ENCODE results near the gene RNF144A. TPM values are rescaled to one million over a fixed set of nuclear protein-coding genes. Genes with fewer than 3 reads are reported as not detected.

The RNF144A gene
- total RNA-seq, 1 donor from 2014 or later: 52.8 TPM

GRCh38 chr2:6940820-6941219, 23.6 kb downstream of the RNF144A start:
- no peak for DNase-seq (ENCODE audit: low spot score in 2 of 2, unreplicated experiment in 2 of 2)
- TF ChIP-seq, protein P1, sequence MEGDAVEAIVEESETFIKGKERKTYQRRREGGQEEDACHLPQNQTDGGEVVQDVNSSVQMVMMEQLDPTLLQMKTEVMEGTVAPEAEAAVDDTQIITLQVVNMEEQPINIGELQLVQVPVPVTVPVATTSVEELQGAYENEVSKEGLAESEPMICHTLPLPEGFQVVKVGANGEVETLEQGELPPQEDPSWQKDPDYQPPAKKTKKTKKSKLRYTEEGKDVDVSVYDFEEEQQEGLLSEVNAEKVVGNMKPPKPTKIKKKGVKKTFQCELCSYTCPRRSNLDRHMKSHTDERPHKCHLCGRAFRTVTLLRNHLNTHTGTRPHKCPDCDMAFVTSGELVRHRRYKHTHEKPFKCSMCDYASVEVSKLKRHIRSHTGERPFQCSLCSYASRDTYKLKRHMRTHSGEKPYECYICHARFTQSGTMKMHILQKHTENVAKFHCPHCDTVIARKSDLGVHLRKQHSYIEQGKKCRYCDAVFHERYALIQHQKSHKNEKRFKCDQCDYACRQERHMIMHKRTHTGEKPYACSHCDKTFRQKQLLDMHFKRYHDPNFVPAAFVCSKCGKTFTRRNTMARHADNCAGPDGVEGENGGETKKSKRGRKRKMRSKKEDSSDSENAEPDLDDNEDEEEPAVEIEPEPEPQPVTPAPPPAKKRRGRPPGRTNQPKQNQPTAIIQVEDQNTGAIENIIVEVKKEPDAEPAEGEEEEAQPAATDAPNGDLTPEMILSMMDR (IDR thresholded peaks at IDR 0.05; ENCODE audit: unreplicated experiment): no peak
- peak overlapping the region; percentile 22 for H3K27ac Mint-ChIP-seq
- peaks cover 4% of the 10 kb centered on the region for H3K4me1 Mint-ChIP-seq
- H3K9me3 Mint-ChIP-seq: no peaks in the 10 kb centered on the region
- no peaks in the 10 kb centered on the region for H3K27me3 Mint-ChIP-seq (ENCODE audit: low read depth)
- H3K36me3 Mint-ChIP-seq: peaks cover 43% of the 10 kb centered on the region
- H3K4me3 Mint-ChIP-seq: no peak overlapping the region

DNA sequence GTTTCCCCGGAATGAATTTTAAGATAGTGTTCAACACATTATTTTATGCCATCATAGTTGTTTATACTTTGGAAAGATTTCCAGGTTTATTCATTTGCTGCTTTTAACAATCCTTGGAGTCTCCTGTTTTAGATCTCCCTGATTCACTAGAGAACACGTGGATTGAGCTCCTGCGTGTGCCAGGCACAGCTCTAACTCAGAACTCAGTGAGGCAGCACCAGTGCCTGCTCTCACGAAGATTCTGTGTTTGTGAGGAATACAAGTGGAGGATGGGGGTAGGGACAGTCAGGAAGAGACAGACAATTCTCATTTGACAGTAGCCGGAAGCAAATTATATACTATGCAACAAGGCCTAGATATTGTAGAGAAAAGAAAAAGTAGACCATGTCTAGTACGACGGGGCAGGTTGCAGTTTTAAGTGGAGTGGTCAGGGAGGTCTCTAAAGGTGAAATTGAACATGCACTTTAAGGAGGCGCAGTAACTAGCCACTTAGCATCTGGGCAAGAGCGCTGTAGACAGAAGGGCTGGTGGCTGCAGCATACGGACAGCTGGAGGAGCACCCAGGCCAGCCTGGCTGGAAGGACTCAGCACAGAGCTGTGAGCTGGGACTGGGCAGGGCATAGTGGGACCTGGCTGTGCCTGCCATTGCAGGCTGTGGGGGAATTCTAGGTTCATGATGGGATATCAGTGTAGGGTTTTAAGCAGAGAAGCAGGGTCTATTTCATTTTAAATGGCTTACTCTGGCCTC, 24.3 kb downstream of the RNF144A start:
- DNase-seq (ENCODE audit: low spot score in 2 of 2, unreplicated experiment in 2 of 2): no peak
- Mint-ChIP-seq H3K9me3 (no peaks in the 10 kb centered on the region), H3K4me1 (peaks cover 4% of the 10 kb centered on the region), H3K36me3 (peaks cover 42% of the 10 kb centered on the region), H3K4me3 (no peak overlapping the region), H3K27ac (peak overlapping the region; percentile 72), H3K27me3 (ENCODE audit: low read depth) (no peaks in the 10 kb centered on the region)
- TF ChIP-seq, protein P1 (IDR thresholded peaks at IDR 0.05; ENCODE audit: unreplicated experiment): no peak

GRCh38 chr2:6942848-6943247, 25.6 kb downstream of the RNF144A start:
- Mint-ChIP-seq H3K36me3 (peaks cover 44% of the 10 kb centered on the region), H3K27ac (no peak overlapping the region), H3K9me3 (no peaks in the 10 kb centered on the region), H3K27me3 (ENCODE audit: low read depth) (no peaks in the 10 kb centered on the region), H3K4me1 (peaks cover 6% of the 10 kb centered on the region), H3K4me3 (no peak overlapping the region)
- TF ChIP-seq, protein P1 (IDR thresholded peaks at IDR 0.05; ENCODE audit: unreplicated experiment): no peak
- no peak for DNase-seq (ENCODE audit: low spot score in 2 of 2, unreplicated experiment in 2 of 2)

DNA sequence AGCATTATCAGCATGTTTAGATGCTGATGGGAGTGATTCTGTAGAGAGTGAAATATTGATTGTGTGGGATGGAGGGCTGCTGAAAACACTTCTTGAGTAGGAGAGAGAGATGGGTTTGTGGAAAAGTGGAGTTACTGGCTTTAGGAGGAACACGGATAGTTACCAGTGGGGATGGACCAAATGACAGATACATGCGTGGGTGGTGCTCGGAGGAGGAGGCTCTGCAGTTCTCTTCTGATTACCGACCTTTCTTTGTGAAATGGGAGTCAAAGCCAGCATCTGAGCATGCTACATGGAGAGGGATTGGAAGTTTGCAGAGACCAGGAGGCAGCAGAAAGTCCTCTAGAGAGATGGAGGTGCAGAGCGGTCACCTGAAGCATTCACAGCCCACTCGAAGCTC, 26.3 kb downstream of the RNF144A start:
- Mint-ChIP-seq H3K9me3 (no peaks in the 10 kb centered on the region), H3K4me3 (no peak overlapping the region), H3K27ac (no peak overlapping the region), H3K4me1 (peaks cover 6% of the 10 kb centered on the region), H3K27me3 (ENCODE audit: low read depth) (no peaks in the 10 kb centered on the region), H3K36me3 (peaks cover 48% of the 10 kb centered on the region)
- DNase-seq (ENCODE audit: low spot score in 2 of 2, unreplicated experiment in 2 of 2): no peak
- TF ChIP-seq, protein P1 (IDR thresholded peaks at IDR 0.05; ENCODE audit: unreplicated experiment): no peak

GRCh38 chr2:6943971-6944370, 26.8 kb downstream of the RNF144A start:
- Mint-ChIP-seq H3K36me3 (peaks cover 50% of the 10 kb centered on the region), H3K27me3 (ENCODE audit: low read depth) (no peaks in the 10 kb centered on the region), H3K4me3 (no peak overlapping the region), H3K9me3 (no peaks in the 10 kb centered on the region), H3K27ac (no peak overlapping the region), H3K4me1 (peaks cover 6% of the 10 kb centered on the region)
- no peak for DNase-seq (ENCODE audit: low spot score in 2 of 2, unreplicated experiment in 2 of 2)
- TF ChIP-seq, protein P1 (IDR thresholded peaks at IDR 0.05; ENCODE audit: unreplicated experiment): no peak
